8988T (cell line): ENCODE results near the gene LRP1.

Source experiments
- DNase-seq: peaks from one replicate; pipeline ENCODE4 v3.0.0; 2011

Gene LRP1

GRCh38 chr12:57157588-57158173 is 29.4 kb downstream of the LRP1 start:
- DNase-seq: no peak

DNA sequence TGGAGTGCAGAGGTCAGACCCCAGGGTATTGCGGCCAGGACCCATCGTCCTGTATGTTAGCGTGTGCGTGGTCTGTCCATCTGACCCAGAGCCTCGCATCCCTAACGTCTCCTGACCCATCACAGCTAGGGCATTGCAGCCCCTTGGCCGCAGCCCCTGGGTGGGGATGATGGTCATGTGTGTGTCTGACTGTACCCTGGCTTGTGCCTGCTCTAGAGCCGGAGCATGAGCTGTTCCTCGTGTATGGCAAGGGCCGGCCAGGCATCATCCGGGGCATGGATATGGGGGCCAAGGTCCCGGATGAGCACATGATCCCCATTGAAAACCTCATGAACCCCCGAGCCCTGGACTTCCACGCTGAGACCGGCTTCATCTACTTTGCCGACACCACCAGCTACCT is 29.9 kb downstream of the LRP1 start:
- no peak for DNase-seq

GRCh38 chr12:57158665-57159064 is 30.4 kb downstream of the LRP1 start:
- DNase-seq: no peak

- no peak for DNase-seq
These were observed 31.0 kb downstream of the LRP1 start for GRCh38 chr12:57159311-57159710.

DNA sequence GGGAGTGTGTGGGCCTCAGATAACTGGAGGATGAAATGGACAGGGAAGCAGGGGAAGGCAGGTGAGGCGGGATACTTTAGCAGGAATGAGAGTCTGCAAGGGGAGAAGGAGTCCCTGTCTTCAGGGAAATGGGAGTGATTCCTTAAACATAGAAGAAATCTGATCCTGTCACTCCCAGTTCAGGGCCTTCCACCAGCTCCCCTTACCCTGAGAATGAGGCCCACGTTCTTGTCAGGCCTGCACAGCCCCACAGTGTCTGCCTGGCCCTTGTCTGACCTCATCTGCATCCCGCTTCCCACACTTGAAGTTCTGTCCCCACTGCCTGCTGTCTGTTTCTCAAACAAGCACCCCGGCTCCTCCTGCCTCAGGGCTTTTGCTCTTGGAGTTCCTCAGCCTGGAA is 31.8 kb downstream of the LRP1 start:
- no peak for DNase-seq

GRCh38 chr12:57160741-57161140 is 32.5 kb downstream of the LRP1 start:
- no peak for DNase-seq

- no peak for DNase-seq
These were observed 33.2 kb downstream of the LRP1 start for GRCh38 chr12:57161491-57161890.

DNA sequence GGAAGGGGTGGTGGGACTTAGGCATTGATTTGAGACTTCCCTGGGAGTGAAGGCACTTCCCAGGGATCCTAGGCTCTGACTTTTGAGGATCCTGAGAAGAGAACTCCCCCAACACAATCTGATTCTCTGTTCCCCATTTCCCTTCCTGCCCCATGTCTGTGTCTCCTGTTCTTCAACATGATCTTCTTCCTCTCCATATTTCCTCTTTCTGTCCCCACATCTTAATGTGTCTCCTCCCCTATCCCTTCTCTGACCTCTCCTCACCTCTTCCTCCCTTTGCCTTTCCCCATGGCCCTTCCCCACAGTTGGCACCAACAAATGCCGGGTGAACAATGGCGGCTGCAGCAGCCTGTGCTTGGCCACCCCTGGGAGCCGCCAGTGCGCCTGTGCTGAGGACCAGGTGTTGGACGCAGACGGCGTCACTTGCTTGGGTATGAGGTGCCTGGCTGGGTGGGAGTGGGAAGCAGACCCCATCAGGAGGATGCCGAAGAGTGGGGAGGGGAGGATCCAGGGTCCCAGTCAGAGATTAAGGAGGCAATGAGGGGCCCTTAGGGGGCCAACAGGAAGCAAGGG is 34.4 kb downstream of the LRP1 start:
- no peak for DNase-seq

GRCh38 chr12:57164454-57164853 is 36.2 kb downstream of the LRP1 start:
- DNase-seq: no peak

DNA sequence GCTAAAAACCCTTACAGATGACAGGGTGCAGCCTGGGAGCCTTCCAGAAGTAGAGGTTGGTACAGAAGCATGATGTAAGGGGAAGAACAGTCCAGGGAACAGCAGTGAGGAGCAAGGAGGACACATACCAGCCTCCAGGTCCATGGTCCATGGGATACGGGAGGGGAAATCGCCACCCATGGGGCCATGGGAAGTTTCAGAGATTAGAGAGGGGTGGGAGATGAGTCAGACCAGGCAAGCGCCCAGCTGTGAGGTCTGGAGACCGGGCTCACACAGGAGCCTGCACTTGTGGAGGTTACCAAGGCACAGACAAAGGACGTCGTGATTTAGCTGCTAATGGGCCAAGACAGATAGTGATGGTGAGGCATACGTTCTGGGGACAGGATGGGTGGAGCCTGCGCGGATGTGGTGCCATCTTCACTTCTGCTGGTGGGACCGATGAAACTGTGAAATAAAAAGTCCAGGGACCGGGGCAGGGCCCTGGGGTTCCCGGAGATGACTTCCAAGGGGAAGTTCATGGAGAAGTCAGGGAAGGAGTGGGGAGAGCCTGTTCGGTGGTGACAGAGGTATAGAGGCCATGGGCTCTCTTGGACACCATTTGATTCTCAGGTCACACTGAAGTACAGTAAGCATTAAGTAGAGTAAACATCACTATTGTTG is 36.8 kb downstream of the LRP1 start:
- no peak for DNase-seq

- DNase-seq: peak; percentile 83
These were observed 37.5 kb downstream of the LRP1 start for GRCh38 chr12:57165741-57166140.

DNA sequence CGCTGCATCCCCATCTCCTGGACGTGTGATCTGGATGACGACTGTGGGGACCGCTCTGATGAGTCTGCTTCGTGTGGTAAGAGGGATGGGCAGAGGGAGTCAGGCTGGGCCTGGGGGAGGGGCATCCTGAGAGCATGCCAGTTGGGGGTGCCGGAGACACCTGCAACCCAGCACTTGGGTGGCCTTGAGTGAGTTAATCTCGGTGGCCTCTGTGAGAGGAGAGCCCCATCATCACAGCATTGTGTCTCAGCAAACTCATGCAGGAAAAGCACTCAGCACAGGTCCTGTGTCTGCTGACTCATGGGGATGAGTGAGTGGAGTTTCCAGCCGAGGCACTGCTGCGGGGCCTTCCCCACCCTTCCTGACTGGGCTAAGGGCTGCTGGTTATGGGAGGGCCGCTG is 38.7 kb downstream of the LRP1 start:
- DNase-seq: peak; percentile 89

- DNase-seq: no peak
These were observed 39.8 kb downstream of the LRP1 start for GRCh38 chr12:57168058-57168457.

DNA sequence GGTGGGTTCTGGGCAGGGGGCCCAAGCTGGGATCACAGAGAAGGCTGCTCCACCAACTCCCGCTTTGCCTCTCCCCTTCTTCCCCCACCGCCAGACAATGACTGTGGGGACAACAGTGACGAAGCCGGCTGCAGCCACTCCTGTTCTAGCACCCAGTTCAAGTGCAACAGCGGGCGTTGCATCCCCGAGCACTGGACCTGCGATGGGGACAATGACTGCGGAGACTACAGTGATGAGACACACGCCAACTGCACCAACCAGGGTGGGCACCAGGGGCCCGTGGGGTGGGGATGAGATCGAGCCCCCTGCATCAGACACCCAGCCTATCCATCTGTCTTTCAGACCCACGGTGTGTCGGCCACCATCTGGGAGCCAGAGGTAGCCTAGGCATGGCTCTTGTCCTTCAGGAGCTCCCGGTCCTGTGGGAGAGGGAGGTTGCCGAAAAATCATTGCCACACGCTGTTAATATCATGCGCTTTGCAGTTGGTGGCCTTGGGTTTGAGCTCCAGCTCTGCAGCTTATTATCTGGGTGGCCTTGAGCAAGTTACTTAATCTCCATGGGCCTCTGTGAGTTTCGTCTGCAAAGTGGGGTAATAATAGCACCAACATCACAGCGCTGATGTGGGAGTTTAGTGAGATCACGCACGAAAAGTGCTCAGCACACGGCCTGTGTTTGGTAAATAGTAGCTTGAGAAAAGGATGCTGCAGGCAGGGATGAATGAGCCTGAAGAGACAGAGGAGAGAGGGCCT is 40.9 kb downstream of the LRP1 start:
- no peak for DNase-seq

- DNase-seq: no peak
These were observed 41.7 kb downstream of the LRP1 start for GRCh38 chr12:57169969-57170368.

- DNase-seq: no peak
These were observed 42.1 kb downstream of the LRP1 start for GRCh38 chr12:57170408-57170807.

DNA sequence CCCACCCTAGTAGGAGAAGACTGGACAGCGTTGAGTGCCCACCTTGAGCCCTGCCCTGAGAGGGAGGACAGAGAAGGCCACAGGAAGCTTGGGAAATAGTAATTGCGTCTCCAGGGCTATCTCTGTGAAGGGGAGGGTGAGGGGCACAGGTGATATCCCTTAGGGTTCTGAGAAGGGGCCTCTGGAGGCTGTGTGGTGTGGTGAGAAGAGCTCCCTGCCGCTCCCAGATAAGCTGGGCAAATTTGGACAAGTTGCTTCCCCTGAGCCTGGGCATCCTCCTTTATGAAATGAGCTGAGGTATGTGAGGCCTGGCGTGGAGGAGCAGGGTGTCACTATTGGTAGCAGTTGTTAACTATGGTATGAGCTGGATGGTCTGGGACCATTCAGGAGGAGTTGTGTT is 42.6 kb downstream of the LRP1 start:
- no peak for DNase-seq

- no peak for DNase-seq
These were observed 43.4 kb downstream of the LRP1 start for GRCh38 chr12:57171668-57172067.

DNA sequence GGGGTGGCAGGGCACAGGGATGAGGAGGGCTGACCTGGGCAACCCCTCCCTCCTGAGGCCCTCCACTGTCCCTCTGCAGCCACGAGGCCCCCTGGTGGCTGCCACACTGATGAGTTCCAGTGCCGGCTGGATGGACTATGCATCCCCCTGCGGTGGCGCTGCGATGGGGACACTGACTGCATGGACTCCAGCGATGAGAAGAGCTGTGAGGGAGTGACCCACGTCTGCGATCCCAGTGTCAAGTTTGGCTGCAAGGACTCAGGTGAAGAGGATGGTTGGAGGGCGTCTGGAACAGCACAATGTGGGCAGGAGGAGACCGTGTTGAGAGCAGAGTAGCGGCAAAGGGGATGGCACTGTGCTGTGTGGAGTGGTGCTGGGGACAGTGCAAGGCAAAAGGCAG is 44.8 kb downstream of the LRP1 start:
- peak; percentile 79 for DNase-seq

- DNase-seq: no peak
These were observed 45.4 kb downstream of the LRP1 start for GRCh38 chr12:57173683-57174082.

- DNase-seq: peak; percentile 84
These were observed 47.3 kb downstream of the LRP1 start for GRCh38 chr12:57175428-57176138.

DNA sequence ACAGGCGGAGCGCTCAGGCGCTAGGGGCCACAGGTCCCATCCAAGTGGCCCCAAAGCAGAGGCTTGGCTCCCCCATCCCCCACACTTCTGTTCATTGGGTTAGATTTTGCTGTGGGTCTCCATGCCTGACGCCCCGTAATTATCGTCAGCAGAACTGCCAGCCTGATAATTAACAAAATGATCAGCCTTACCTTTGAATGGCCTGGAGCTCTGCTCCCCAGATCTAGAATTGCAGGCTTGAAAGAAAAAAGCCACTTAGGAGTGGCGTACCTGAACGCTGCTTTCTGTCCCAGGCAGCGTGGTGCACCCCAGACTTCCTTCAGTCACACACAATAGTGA is 47.8 kb downstream of the LRP1 start:
- DNase-seq: no peak

GRCh38 chr12:57176846-57177245 is 48.6 kb downstream of the LRP1 start:
- no peak for DNase-seq

GRCh38 chr12:57177354-57177753 is 49.1 kb downstream of the LRP1 start:
- DNase-seq: no peak
